Adrenal gland (tissue), 12 donors: ENCODE measurements around the gene CEP128. TPM values are rescaled to one million over a fixed set of nuclear protein-coding genes. Genes with fewer than 3 reads are reported as not detected.

Experiments
- DNase-seq, 7 donors: peaks; one replicate each; pipeline ENCODE4 v3.0.0-alpha.2; 2019 to 2020
- H3K27ac ChIP-seq, 5 donors: fragments of 200-600 bp; sonication (generic) in 4 of 5; 1 replicate in 3 of 5; 2 replicates in 2 of 5; pipeline versions ENCODE4 v1.5.1 to v1.8.0; 2016 to 2020; ENCODE audit warnings: mild to moderate bottlenecking in 1 of 5
- H3K27me3 ChIP-seq: fragments of 200-600 bp; 2 replicates; pipeline ENCODE4 v1.8.0; 2021
- H3K36me3 ChIP-seq, 2 donors: fragments of 200-600 bp; replicated peaks in 1 of 2; 1 replicate in 1 of 2; 2 replicates in 1 of 2; pipeline versions ENCODE4 v1.5.1 to v1.8.0; 2018 to 2022
- H3K4me1 ChIP-seq, 2 donors: fragments of 200-600 bp; replicated peaks in 1 of 2; 1 replicate in 1 of 2; 2 replicates in 1 of 2; pipeline versions ENCODE4 v1.5.1 to v1.8.0; 2018 to 2021
- H3K4me3 ChIP-seq, 4 donors: fragments of 200-600 bp; sonication (generic) in 3 of 4; one replicate each; pipeline ENCODE4 v1.5.1; 2016 to 2018
- H3K9me3 ChIP-seq, 3 donors: fragments of 200-600 bp; sonication (generic) in 1 of 3; replicated peaks in 1 of 3; 1 replicate in 2 of 3; 2 replicates in 1 of 3; pipeline versions ENCODE4 v1.5.1 to v1.8.0; 2016 to 2021
- CTCF ChIP-seq, 6 experiments: fragments of 450-650 bp in 4 of 6; fragments of 200-600 bp in 2 of 6; sonication (generic) in 1 of 6; IDR thresholded peaks; 1 replicate in 5 of 6; 2 replicates in 1 of 6; pipeline versions ENCODE4 v1.5.1 to v1.8.0; 2016 to 2021; ENCODE audit warnings: antibody characterized with exemption in 6 of 6, mild to moderate bottlenecking in 2 of 6, moderate library complexity in 1 of 6
- POLR2A ChIP-seq, 2 donors: fragments of 450-650 bp; IDR thresholded peaks; one replicate each; pipeline ENCODE4 v1.6.1; 2017; ENCODE audit warnings: antibody characterized with exemption in 2 of 2, mild to moderate bottlenecking in 2 of 2, moderate library complexity in 1 of 2
- WGBS, 4 donors: extraction: QIAGEN DNeasy Blood & Tissue Kit in 2 of 4; methylation state at CpG; one replicate each; pipeline versions ENCODE4 v1.1.5 to v1.1.7; 2013 to 2017; 5-methylcytosine and 5-hydroxymethylcytosine counted together
- intact Hi-C, 2 donors: fragments of 100-400 bp; cut with DNase I; formaldehyde crosslinking; loops; one replicate each; pipeline versions ENCODE4 v1.14.1 to v1.15.0; 2022 to 2023
- polyA plus RNA-seq, 3 donors: library from polyadenylated mRNA; stranded (reverse); fragments of 200-250 nt in 2 of 3; fragments of 350-450 nt in 1 of 3; fragmentation: Illumina TruSeq in 1 of 3; extraction: RNeasy Lipid Tissue Mini Kit (QIAGEN cat#74804) in 1 of 3; gene quantifications; one replicate each; pipeline ENCODE4 v1.2.3, GENCODE V29; 2013 to 2014
- total RNA-seq, 9 donors: library from RNA; depleted of rRNA in 4 of 9; stranded (reverse); fragments of >200 nt in 4 of 9; fragments of 120-200 nt in 1 of 9; fragmentation: NEBNext Ultra II Directional in 1 of 9; extraction: Animal tissue kit (Norgen Biotek cat#: 25700) in 1 of 9; gene quantifications; one replicate each; pipeline versions ENCODE4 v1.1.0 to v1.2.4, GENCODE V29; 2013 to 2023
- donor health status: healthy with polysubstance abuse.
- donor health status: Bipolar disorder and iron deficiency.
- donor health status: DM: yes; HTN: yes; CAD: no.
- donor health status: DM: no; HTN: no; CAD: no.
- donor health status: DM: no; HTN: no; CAD: no.
- donor health status: DM: yes; HTN: yes; CAD: no.

Gene CEP128
- total and polyA plus RNA-seq, 12 donors, result 1.1 to 5.2 (median 3.1) TPM

GRCh38 chr14:80948291-80948690, 6.8 kb upstream of the CEP128 start:
- no peaks in the 10 kb centered on the region for H3K27me3 ChIP-seq
- no peaks in the 10 kb centered on the region for H3K9me3 ChIP-seq
- no peaks in the 10 kb centered on the region for H3K4me1 ChIP-seq
- intact Hi-C loops, result no loop called here
- no peaks in the 10 kb centered on the region for H3K36me3 ChIP-seq
- H3K4me3 ChIP-seq, result no peak overlapping the region
- no peak for TF ChIP-seq CTCF (IDR thresholded peaks at IDR 0.05)
- TF ChIP-seq POLR2A (IDR thresholded peaks at IDR 0.05), result no peak
- WGBS, 4 donors, result 0 to 75% (median 21%) methylated on average over 1 of the region's 1 CpG
- no peak overlapping the region for H3K27ac ChIP-seq
- DNase-seq, result no peak

DNA sequence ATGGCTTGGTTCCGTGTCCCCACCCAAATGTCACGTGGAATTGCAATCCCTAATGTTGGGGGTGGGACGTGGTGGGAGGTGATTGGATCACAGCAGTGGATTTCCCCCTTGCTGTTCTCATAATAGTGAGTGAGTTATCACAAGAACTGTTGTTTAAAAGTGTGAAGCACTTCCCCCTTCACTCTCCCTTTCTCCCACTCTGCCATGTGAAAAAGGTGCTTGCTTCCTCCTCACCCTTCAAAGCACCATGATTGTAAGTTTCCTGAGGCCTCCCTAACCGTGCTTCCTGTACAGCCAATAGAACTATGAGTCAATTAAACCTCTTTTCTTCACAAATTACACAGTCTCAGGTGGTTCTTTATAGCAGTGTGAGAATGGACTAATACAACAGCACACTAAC, 5.3 kb upstream of the CEP128 start:
- H3K27ac ChIP-seq, result no peak overlapping the region
- H3K4me1 ChIP-seq, result peaks cover 0 to 3% of the 10 kb centered on the region in 2 donors
- TF ChIP-seq POLR2A (IDR thresholded peaks at IDR 0.05), result no peak
- TF ChIP-seq CTCF (IDR thresholded peaks at IDR 0.05), result no peak
- 64 to 73% (median 67%) methylated on average over 4 of the region's 4 CpGs for WGBS, 4 donors
- DNase-seq, result no peak
- no peak overlapping the region for H3K4me3 ChIP-seq
- no peaks in the 10 kb centered on the region for H3K27me3 ChIP-seq
- intact Hi-C loops, result no loop called here
- H3K36me3 ChIP-seq, result no peaks in the 10 kb centered on the region
- H3K9me3 ChIP-seq, result no peaks in the 10 kb centered on the region

DNA sequence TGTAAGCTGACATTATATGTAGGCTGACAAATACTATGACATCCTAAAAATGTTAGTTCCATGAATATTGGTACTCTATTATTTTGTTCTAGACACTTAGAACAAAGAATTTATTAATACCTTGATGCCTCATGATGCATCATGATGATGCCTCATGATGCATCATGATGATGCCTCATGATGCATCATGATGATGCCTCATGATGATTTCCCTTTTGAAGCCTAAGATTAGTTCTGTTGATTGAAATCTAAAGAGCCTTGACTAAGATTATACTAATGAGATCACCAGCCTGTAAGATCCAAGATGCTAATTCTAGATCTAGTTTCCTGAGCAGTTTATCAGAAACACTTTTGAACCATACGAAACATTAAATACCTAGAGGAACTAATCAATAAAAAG, 4.6 kb upstream of the CEP128 start:
- Histone ChIP-seq H3K4me1 (peaks cover 1 to 6% of the 10 kb centered on the region in 2 donors), H3K27me3 (no peaks in the 10 kb centered on the region), H3K36me3 (no peaks in the 10 kb centered on the region), H3K4me3 (no peak overlapping the region), H3K9me3 (no peaks in the 10 kb centered on the region), H3K27ac (no peak overlapping the region)
- intact Hi-C loops, result no loop called here
- WGBS, 4 donors, result 59 to 81% (median 73%) methylated on average over 1 of the region's 1 CpG
- no peak for TF ChIP-seq POLR2A (IDR thresholded peaks at IDR 0.05)
- TF ChIP-seq CTCF (IDR thresholded peaks at IDR 0.05), result no peak
- no peak for DNase-seq

DNA sequence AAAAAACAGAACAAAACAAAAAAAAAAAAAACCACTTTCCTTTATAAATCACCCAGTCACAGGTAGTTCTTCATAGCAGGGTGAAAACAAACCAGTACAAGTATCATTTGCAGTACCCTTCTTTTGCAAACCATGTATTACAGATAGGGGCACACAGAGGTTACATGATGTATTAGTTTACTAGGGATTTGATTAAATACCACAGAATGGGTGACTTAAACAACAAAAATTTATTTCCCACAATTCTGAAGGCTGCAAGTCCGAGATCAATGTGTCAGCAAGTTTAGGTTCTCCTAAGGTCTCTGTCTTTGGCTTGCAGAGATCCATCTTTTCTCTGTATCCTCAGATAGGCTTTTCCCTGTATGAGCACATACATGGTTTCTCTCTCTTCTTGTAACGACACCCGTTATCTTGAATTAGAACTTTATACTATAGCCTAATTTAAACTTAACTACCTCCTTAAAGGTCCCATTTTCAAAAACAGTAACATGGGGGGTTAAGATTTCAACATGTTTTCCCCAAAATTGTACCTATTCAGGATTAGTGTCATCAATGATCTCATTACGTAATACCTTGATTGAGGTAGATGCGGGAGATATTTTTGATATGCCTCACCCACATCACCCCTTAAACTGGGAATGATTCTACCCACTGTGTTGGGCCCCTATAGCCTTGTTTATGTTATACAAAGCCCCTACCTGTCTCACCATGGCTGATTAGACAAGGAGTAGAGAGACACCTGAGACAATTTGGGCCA, 3.5 kb upstream of the CEP128 start:
- TF ChIP-seq CTCF (IDR thresholded peaks at IDR 0.05), result no peak
- TF ChIP-seq POLR2A (IDR thresholded peaks at IDR 0.05), result no peak
- intact Hi-C loops, result no loop called here
- Histone ChIP-seq H3K27me3 (no peaks in the 10 kb centered on the region), H3K27ac (no peak overlapping the region), H3K9me3 (no peaks in the 10 kb centered on the region), H3K36me3 (no peaks in the 10 kb centered on the region), H3K4me3 (no peak overlapping the region), H3K4me1 (peaks cover 6 to 10% of the 10 kb centered on the region in 2 donors)
- 64 to 77% (median 75%) methylated on average over 5 of the region's 5 CpGs for WGBS, 4 donors
- DNase-seq, result no peak
